HL-60/S4 (cell line): ENCODE data around the gene PLXDC1.
"Not testable (repeated sequence)": the region's sequence is repeated elsewhere in the genome, so short reads cannot be mapped to it uniquely, and the experiment has no call there.

Source experiments
- in situ Hi-C: fragments of 300-500 bp; cut with MboI; formaldehyde crosslinking; loops from 2 replicates; pipeline ENCODE4 v1.14.3; 2022; ENCODE audit warnings: low sequenced_read_pairs

PLXDC1 gene

GRCh38 chr17:39132192-39132610 lies 19.2 kb downstream of the PLXDC1 start:
- in situ Hi-C loops, result no loop called here

DNA sequence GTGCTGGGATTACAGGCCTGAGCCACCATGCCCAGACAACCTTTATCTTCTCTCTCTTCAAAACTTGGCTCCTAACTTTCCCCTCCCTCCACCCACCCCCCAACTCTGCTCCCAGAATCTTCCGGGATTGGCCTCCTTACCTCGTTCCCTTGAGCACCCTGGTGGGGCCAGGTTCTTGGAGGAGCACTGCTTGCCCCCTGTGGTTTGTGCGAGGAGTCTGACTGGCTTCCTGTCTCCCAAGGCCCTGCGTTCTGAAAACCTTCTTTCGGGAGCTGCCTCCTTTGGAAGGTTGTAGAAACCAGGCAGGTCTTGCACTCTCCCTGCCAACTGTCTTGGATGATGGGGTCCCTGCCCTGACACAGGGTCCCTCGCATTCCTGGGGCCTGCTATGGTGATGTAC lies 19.8 kb downstream of the PLXDC1 start:
- in situ Hi-C loops, result no loop called here

GRCh38 chr17:39130205-39130604 lies 21.2 kb downstream of the PLXDC1 start:
- in situ Hi-C loops, result no loop called here

DNA sequence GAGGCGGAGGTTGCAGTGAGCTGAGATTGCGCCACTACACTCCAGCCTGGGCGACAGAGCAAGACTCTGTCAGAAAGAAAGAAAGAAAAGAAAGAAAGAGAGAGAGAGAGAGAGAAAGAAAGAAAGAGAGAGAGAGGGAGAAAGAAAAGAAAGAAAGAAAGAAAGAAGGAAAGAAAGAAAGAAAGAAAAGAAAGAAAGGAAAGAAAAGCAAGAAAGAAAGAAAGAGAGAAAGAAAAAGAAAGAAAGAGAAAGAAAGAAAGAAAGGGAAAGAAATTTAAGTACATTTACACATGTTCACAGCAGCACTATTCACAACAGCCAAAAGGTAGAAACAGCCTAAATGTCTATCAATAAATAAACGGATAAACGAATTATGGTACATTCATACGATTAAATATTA lies 21.9 kb downstream of the PLXDC1 start:
- in situ Hi-C loops, result not testable (repeated sequence)

DNA sequence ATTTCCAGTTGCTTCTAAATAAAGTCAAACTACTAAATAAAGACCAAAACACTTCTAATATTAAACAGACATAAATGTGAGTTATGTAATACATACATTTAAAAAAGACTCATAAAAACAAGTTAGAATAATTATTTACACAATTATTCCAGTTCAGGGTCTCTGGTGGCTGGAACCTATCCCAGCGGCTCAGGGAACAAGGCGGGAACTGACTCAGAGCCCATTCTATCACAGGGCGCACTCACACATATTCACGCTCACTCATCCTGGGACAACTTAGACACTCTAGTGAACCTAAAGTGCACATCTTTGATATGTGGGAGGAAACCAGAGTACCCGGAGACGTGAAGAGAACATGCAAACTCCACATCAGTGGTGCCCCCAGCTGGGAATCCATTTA lies 25.0 kb downstream of the PLXDC1 start:
- in situ Hi-C loops, result no loop called here

- in situ Hi-C loops, result no loop called here
These were observed 26.1 kb downstream of the PLXDC1 start for GRCh38 chr17:39125143-39125875.

- in situ Hi-C loops, result no loop called here
These were observed 27.8 kb downstream of the PLXDC1 start for GRCh38 chr17:39123627-39124026.

DNA sequence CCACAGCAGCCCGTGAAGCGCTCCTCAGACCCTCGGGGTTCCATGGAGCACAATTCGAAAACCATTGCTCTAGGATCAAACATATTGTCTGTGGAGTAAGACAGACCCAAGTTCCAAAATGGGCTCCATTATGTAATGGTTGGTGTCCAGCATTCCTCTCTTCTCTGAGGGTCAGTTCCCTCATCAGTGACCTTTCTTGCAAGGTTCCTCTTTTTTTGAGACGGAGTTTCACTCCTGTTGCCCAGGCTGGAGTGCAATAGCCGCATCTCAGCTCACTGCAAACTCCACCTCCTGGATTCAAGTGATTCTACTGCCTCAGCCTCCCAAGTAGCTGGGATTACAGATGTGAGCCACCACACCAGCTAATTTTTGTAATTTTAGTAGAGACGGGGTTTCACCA lies 28.4 kb downstream of the PLXDC1 start:
- in situ Hi-C loops, result no loop called here

DNA sequence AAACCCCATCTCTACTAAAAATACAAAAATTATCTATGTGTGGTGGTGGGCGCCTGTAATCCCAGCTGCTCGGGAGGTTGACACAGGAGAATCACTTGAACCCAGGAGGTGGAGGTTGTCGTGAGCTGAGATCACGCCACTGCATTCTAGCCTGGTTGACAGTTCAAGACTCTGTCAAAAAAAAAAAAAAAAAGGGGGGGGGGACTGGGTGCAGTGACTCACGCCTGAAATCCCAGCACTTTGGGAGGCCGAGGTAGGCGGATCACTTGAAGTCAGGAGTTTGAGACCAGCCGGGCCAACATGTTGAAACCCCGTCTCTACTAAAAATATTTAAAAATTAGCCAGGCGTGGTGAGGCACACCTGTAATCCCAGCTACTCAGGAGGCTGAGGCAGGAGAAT lies 29.5 kb downstream of the PLXDC1 start:
- in situ Hi-C loops, result not testable (repeated sequence)

DNA sequence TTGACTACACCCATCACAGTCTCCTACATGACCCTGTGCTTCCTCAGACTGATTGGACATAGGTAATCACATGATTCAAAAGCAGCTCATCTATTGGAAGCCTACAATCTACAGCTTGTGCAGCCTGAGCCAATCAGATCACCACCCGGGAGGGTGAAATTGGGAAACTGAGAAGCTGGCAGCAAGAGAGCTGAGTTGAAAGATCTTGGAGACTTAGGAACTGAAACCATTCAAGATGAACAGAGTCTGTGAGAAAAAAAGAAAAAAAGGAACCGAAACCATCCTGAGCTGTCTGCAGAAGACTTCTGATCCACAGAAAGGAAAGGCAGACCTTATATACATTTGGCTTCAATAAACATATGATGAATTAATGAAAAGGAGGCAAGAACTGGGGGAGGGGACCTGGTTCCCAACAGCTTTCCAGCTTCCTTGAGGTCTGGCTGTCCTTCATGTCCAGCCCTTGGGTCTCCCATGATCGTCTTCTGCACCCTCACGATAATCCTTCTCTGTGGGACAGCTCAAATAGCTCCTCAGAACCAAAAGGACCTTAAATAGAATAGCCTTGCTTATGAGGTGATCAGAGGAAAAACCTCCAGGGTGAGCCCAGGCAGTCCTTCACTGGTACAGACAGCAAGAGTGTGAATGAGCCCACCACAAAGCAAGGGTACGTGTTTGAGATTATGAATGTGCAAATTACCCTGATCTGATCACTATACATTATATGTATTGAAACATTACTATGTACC lies 32.6 kb downstream of the PLXDC1 start:
- in situ Hi-C loops, result no loop called here

- in situ Hi-C loops, result no loop called here
These were observed 35.2 kb downstream of the PLXDC1 start for GRCh38 chr17:39116224-39116623.

DNA sequence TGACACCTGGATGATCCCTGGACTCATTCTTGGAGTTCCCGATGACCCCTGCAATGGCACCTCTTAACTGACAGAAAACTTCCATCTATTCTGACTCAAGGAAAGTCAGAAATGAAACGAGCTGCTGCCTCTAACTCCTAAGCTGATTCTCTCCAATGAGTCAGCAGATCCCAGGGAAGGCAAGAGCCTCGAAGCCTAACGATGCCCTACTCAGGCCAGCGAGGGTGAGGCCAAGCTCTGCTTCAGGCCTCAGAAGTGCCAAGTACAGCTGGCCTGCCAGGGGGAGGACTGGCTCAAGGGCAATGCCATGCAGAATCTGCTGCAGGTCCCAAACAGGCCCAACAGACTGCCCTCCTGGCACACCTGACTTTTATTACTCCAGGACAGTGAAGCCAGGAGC lies 36.3 kb downstream of the PLXDC1 start:
- in situ Hi-C loops, result no loop called here

GRCh38 chr17:39114723-39115122 lies 36.7 kb downstream of the PLXDC1 start:
- in situ Hi-C loops, result no loop called here

DNA sequence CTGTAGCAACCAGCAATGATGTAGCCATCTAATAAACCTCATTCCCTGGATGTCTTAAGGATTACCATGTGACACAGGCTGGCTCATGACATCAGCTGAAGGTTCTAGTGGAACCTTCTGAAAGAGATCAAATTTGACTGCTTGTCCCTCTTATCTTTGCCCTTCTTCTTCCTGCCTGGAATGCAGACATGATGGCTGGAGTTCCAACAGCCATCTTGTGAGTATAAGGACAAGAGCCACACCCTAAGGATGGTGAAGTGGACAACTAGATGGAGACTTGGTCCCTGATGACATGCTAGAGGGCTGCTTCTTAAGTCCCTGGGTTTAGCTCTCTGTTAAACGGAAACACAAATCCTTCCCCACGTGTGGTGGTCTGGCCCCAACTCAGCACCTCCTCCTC lies 37.6 kb downstream of the PLXDC1 start:
- in situ Hi-C loops, result no loop called here

DNA sequence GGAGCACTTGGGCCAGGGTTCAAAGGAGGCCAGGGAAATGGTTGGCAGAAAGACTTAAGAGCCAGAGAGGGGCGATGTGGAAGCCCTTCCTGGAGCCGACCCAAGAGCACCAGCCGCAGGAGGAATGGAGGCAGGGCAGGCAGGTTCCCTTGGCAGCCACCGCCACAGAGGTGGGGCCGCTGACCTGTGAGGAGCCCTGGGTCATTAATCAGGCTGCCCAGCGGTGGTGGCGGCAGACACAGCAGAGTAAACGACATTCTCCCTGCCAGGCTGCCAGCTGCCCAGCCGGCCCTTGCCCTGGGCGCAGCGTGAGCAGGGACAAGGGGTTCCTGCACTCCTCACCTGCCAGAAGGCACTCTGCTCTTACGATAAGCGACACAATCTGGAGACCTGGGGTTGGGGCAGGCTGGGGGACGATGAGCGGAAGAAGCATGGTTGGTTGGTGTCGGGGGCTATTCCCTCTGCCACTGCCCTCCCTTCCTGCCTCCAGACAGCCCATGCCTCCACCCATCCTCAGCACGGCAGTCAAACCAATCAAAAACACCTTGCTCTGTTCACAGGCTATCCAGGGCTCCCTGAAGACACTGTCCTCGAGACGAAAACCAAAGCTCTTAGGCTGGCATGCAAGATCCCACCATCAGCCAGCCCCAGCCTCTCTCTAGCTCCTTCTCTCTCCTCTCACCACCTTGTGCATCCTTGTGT lies 40.9 kb downstream of the PLXDC1 start:
- in situ Hi-C loops, result no loop called here

- in situ Hi-C loops, result no loop called here
These were observed 42.7 kb downstream of the PLXDC1 start for GRCh38 chr17:39108461-39109375.

DNA sequence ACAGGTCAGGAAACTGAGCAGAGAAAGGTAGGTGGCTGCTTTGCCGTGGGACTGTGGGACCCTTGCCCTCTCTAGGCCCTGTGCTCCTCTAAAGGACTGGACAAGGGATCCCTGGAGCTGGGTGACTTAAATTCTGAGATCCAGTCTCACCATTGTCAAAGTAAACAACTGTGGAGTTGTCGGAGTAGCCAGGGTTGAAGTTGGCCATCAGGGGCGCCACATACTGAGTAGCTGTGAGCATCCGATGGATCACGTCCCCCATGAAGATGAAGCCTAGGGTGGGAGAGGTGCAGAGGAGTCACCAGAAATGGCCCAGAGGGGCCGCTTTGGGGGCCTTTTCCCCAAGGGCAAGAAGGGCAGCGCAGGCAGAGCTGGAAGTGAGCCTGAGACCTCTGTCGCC lies 43.5 kb downstream of the PLXDC1 start:
- in situ Hi-C loops, result no loop called here

- in situ Hi-C loops, result no loop called here
These were observed 44.3 kb downstream of the PLXDC1 start for GRCh38 chr17:39107155-39107554.

GRCh38 chr17:39105705-39106104 lies 45.7 kb downstream of the PLXDC1 start:
- in situ Hi-C loops, result no loop called here

DNA sequence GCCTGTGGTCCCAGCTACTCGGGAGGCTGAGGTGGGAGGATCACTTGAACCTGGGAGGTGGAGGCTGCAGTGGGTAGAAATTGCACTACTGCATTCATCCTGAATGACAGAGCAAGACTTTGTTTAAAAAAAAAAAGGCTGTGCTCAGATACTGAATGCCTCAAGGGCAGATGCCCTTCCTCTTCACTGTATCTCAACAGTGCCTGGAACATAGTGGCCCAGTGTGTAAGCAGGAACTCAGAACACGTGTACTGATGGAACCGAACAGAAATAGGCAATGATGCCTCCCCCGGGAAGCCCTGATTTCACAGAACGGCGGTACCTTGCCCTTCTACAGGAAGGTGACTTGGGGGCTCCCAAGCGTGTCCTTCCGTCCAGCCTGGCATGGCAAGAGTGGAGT lies 46.8 kb downstream of the PLXDC1 start:
- in situ Hi-C loops, result no loop called here

DNA sequence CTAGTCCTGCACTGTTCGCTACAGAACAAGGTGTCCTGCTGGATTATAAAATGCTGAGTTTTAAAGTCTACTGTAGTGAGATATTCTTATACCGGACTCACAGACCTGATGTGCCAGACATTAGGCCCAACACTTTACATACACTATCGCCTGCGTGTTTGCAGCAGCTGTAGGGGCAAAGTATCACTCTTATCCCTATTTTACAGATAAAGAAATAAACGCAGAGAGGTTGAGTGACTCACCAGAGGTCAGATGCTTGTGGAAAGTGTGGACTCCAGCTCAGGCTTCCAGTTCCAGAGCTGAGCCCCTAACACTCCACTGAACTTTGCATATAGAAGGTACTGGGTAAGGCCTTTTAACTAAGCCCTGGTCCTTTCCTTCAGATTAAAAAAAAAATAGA lies 47.4 kb downstream of the PLXDC1 start:
- in situ Hi-C loops, result no loop called here
